Activated CD8-positive, alpha-beta memory T cell treated with anti-CD3 and anti-CD28 coated beads, Interleukin-2, amount 50 U/mL, for 4 hours (primary cell): ENCODE data around the gene SLC6A13.
"Not testable (repeated sequence)": the region's sequence is repeated elsewhere in the genome, so short reads cannot be mapped to it uniquely, and the experiment has no call there.

Source experiments
- DNase-seq: peaks from one replicate; pipeline ENCODE4 v3.0.0-alpha.2; 2020

Gene SLC6A13

GRCh38 chr12:263574-263973 is 938 bp upstream of the SLC6A13 start:
- no peak for DNase-seq

- no peak for DNase-seq
Observed at GRCh38 chr12:262113-262512, 523 bp downstream of the SLC6A13 start.

- no peak for DNase-seq
Observed at GRCh38 chr12:257521-258321, 4.9 kb downstream of the SLC6A13 start.

GRCh38 chr12:256958-257357 is 5.7 kb downstream of the SLC6A13 start:
- no peak for DNase-seq

- DNase-seq, result no peak
Observed at GRCh38 chr12:256225-256624, 6.4 kb downstream of the SLC6A13 start.

GRCh38 chr12:254912-255311 is 7.7 kb downstream of the SLC6A13 start:
- DNase-seq, result no peak

GRCh38 chr12:254039-254438 is 8.6 kb downstream of the SLC6A13 start:
- DNase-seq, result no peak

- no peak for DNase-seq
Observed at GRCh38 chr12:253116-253831, 9.4 kb downstream of the SLC6A13 start.

GRCh38 chr12:252636-253035 is 10.0 kb downstream of the SLC6A13 start:
- DNase-seq, result no peak

- no peak for DNase-seq
Observed at GRCh38 chr12:247271-247670, 15.4 kb downstream of the SLC6A13 start.

- DNase-seq, result no peak
Observed at GRCh38 chr12:243381-243780, 19.3 kb downstream of the SLC6A13 start.

GRCh38 chr12:242496-242895 is 20.1 kb downstream of the SLC6A13 start:
- DNase-seq, result no peak

GRCh38 chr12:241266-241665 is 21.4 kb downstream of the SLC6A13 start:
- DNase-seq, result no peak

- no peak for DNase-seq
Observed at GRCh38 chr12:240566-240965, 22.1 kb downstream of the SLC6A13 start.

- DNase-seq, result no peak
Observed at GRCh38 chr12:238736-239398, 23.8 kb downstream of the SLC6A13 start.

- no peak for DNase-seq
Observed at GRCh38 chr12:238116-238515, 24.5 kb downstream of the SLC6A13 start.

- no peak for DNase-seq
Observed at GRCh38 chr12:237026-237815, 25.4 kb downstream of the SLC6A13 start.

GRCh38 chr12:236445-236844 is 26.2 kb downstream of the SLC6A13 start:
- DNase-seq, result no peak

- not testable (repeated sequence) for DNase-seq
Observed at GRCh38 chr12:235967-236366, 26.7 kb downstream of the SLC6A13 start.

GRCh38 chr12:234891-235415 is 27.7 kb downstream of the SLC6A13 start:
- no peak for DNase-seq

- no peak for DNase-seq
Observed at GRCh38 chr12:234019-234418, 28.6 kb downstream of the SLC6A13 start.

GRCh38 chr12:233615-233968 is 29.0 kb downstream of the SLC6A13 start:
- DNase-seq, result no peak
